LNCaP clone FGC (cell line): ENCODE results near the gene ABCB6.
A peak's percentile ranks its signal among the peaks of the same experiment; 100 is the strongest.

Experiments used
- DNase-seq: peaks from one replicate; pipeline ENCODE4 v3.0.0-alpha.2; 2011; ENCODE audit warnings: low read depth
- H3K4me3 ChIP-seq: 2 replicates; pipeline ENCODE4 v1.5.1; 2011; ENCODE audit warnings: mild to moderate bottlenecking, low read depth, low read length, control low read depth
- CTCF ChIP-seq: IDR thresholded peaks from 2 replicates; pipeline ENCODE4 v1.5.1; 2012; ENCODE audit warnings: mild to moderate bottlenecking; ENCODE audit not compliant: control insufficient read depth, insufficient read depth; ENCODE audit errors: extremely low read depth

ABCB6 gene

GRCh38 chr2:219181531-219181930 is 37.2 kb downstream of the ABCB6 start:
- TF ChIP-seq CTCF = no peak
- DNase-seq = no peak
- H3K4me3 ChIP-seq = no peak overlapping the region

GRCh38 chr2:219180961-219181360 is 37.8 kb downstream of the ABCB6 start:
- DNase-seq = no peak
- no peak overlapping the region for H3K4me3 ChIP-seq
- no peak for TF ChIP-seq CTCF

GRCh38 chr2:219179601-219180465 is 38.9 kb downstream of the ABCB6 start:
- DNase-seq = no peak
- no peak overlapping the region for H3K4me3 ChIP-seq
- TF ChIP-seq CTCF = no peak

GRCh38 chr2:219178377-219179175 is 40.2 kb downstream of the ABCB6 start:
- no peak for TF ChIP-seq CTCF
- DNase-seq = no peak

GRCh38 chr2:219177552-219178376 is 41.0 kb downstream of the ABCB6 start, which contains the start of gene RETREG2:
Gene RETREG2, plus strand, starts transcription at chr2:219178275. Its CDS starts 78 bp downstream, at chr2:219178353.
- H3K4me3 ChIP-seq = peak within 1 kb of the TSS; percentile 75
- peak; percentile 61 for DNase-seq
- TF ChIP-seq CTCF = peak; percentile 65

More at GRCh38 chr2:219178377-219179175, 40.2 kb downstream of the ABCB6 start:
- peak overlapping the region; percentile 75 for H3K4me3 ChIP-seq

GRCh38 chr2:219176818-219177551 is 41.8 kb downstream of the ABCB6 start, which contains the start of gene CNPPD1:
Gene CNPPD1, minus strand, starts transcription at chr2:219176925. Its CDS starts 97 bp downstream, at chr2:219176828.
- peak; percentile 23 for DNase-seq
- no peak for TF ChIP-seq CTCF
- peak within 1 kb of the TSS; percentile 75 for H3K4me3 ChIP-seq
